ENCODE results near the gene ZNF570. TPM values are rescaled to one million over a fixed set of nuclear protein-coding genes. Genes with fewer than 3 reads are reported as not detected.

ZNF570 gene
- total RNA-seq, 1 donor from 2014 or later: 1.7 TPM

Other genes with a start within 250 kb of the ZNF570 start
- gene ZNF527, start 98.3 kb upstream of the ZNF570 start, total RNA-seq: 1.6 TPM
- gene ZNF569, start 1.9 kb upstream of the ZNF570 start, total RNA-seq: 2.1 TPM
- 0.33 TPM for gene ZNF793, start 37.6 kb downstream of the ZNF570 start, total RNA-seq
- 1.4 TPM for gene ZNF571, start 125.4 kb downstream of the ZNF570 start, total RNA-seq
- 1.7 TPM for gene ZNF540, start 125.5 kb downstream of the ZNF570 start, total RNA-seq
- gene ZFP30, start 186.1 kb downstream of the ZNF570 start, total RNA-seq: 4.1 TPM

Data from left lobe of liver (tissue), 1 donor.